MCF 10A (cell line): Measurements from ENCODE around the gene DCAF6. TPM values are rescaled to one million over a fixed set of nuclear protein-coding genes. Genes with fewer than 3 reads are reported as not detected.

ENCODE experiments used
- BruUV-seq: library from RNA; stranded (reverse); fragments of 400-500 nt; replicated peaks from 2 replicates; lab custom pipeline; 2021; lab: Mats Ljungman, UMichigan
- CTCF ChIA-PET: fragments of 300-600 bp; sonication (Branson Sonifier 250); formaldehyde crosslinking; extraction: SDS; loops from one replicate; lab custom pipeline; 2021; ENCODE audit warnings: antibody characterized with exemption, inconsistent platforms; lab: Yijun Ruan, JAX
- POLR2A ChIA-PET: fragments of 300-600, 350-650 bp; sonication (Branson Sonifier 250); formaldehyde crosslinking; extraction: SDS; loops from one replicate; lab custom pipeline; 2020; ENCODE audit warnings: antibody characterized with exemption, inconsistent platforms; lab: Yijun Ruan, JAX
- DNase-seq: peaks from one replicate; pipeline ENCODE4 v3.0.0-alpha.2; 2018; ENCODE audit not compliant: unreplicated experiment
- H3K27ac Mint-ChIP-seq: one replicate; pipeline ENCODE4 v1.8.0; 2022; ENCODE audit warnings: mild to moderate bottlenecking, low read depth, mixed read lengths; ENCODE audit not compliant: unreplicated experiment
- H3K27me3 Mint-ChIP-seq: one replicate; pipeline ENCODE4 v1.8.0; 2022; ENCODE audit warnings: mixed read lengths; ENCODE audit not compliant: insufficient read depth, unreplicated experiment
- H3K36me3 Mint-ChIP-seq: one replicate; pipeline ENCODE4 v1.8.0; 2022; ENCODE audit warnings: mild to moderate bottlenecking, moderate library complexity, mixed read lengths; ENCODE audit not compliant: insufficient read depth, unreplicated experiment
- H3K4me1 Mint-ChIP-seq: one replicate; pipeline ENCODE4 v1.8.0; 2022; ENCODE audit warnings: mixed read lengths; ENCODE audit not compliant: insufficient read depth, unreplicated experiment
- H3K4me3 Mint-ChIP-seq: one replicate; pipeline ENCODE4 v1.8.0; 2022; ENCODE audit warnings: mild to moderate bottlenecking, moderate library complexity, mixed read lengths; ENCODE audit not compliant: unreplicated experiment
- H3K9me3 Mint-ChIP-seq: one replicate; pipeline ENCODE4 v1.8.0; 2022; ENCODE audit warnings: mixed read lengths; ENCODE audit not compliant: unreplicated experiment
- CTCF ChIP-seq: fragments of 200-600 bp; IDR thresholded peaks from one replicate; pipeline ENCODE4 v1.8.0; 2022; ENCODE audit warnings: antibody characterized with exemption, mild to moderate bottlenecking; ENCODE audit not compliant: unreplicated experiment
- intact Hi-C: fragments of 100-400 bp; cut with micrococcal nuclease; formaldehyde crosslinking; loops from 2 replicates; pipeline ENCODE4 v1.14.1; 2022
- total RNA-seq: library from RNA; stranded (reverse); gene quantifications from 2 replicates; pipeline ENCODE4 v1.2.3, GENCODE V29; 2022

The DCAF6 gene
- total RNA-seq, 1 experiment from 2014 or later: 57.2 TPM

- ChIA-PET CTCF (interaction anchor here (0.6 to 5.6 kb wide), 7 partner anchors 19 to 226 kb away, joined by 3 to 42 read pairs (median 6); no protein-coding TSS in a partner anchor), POLR2A (interaction anchor here (0.5 to 1.7 kb wide), 10 partner anchors 9 to 326 kb away, joined by 3 to 7 read pairs (median 4); no protein-coding TSS in a partner anchor)
- peak; percentile 89 for DNase-seq
- no peak for TF ChIP-seq CTCF
- BruUV-seq: no TSS peak
- no peak overlapping the region for H3K27ac Mint-ChIP-seq
- intact Hi-C loops: no loop called here
- H3K36me3 Mint-ChIP-seq: no peaks in the 10 kb centered on the region
- no peak overlapping the region for H3K4me3 Mint-ChIP-seq
- H3K4me1 Mint-ChIP-seq: peaks cover 49% of the 10 kb centered on the region
- no peaks in the 10 kb centered on the region for H3K27me3 Mint-ChIP-seq
- no peaks in the 10 kb centered on the region for H3K9me3 Mint-ChIP-seq
Observed at GRCh38 chr1:168116327-168116799, 179.9 kb downstream of the DCAF6 start.

GRCh38 chr1:168119750-168120149, 183.3 kb downstream of the DCAF6 start:
- DNase-seq: no peak
- Mint-ChIP-seq H3K4me1 (peaks cover 51% of the 10 kb centered on the region), H3K4me3 (no peak overlapping the region), H3K9me3 (peaks cover 3% of the 10 kb centered on the region), H3K27ac (no peak overlapping the region), H3K27me3 (no peaks in the 10 kb centered on the region), H3K36me3 (no peaks in the 10 kb centered on the region)
- ChIA-PET CTCF (interaction anchor here (0.7 to 2.8 kb wide), 7 partner anchors 9 to 271 kb away, joined by 3 to 12 read pairs (median 3); partner anchors contain the start of gene TIPRL), POLR2A (no interaction called here)
- no TSS peak for BruUV-seq
- TF ChIP-seq CTCF: no peak
- intact Hi-C loops: no loop called here

GRCh38 chr1:168121401-168122011, 185.0 kb downstream of the DCAF6 start:
- no TSS peak for BruUV-seq
- POLR2A ChIA-PET: interaction anchor here (0.6 to 2.3 kb wide), 7 partner anchors 8 to 59 kb away, joined by 3 to 14 read pairs (median 3); partner anchors contain the start of gene GPR161
- Mint-ChIP-seq H3K27ac (no peak overlapping the region), H3K9me3 (peaks cover 6% of the 10 kb centered on the region), H3K4me3 (no peak overlapping the region), H3K36me3 (no peaks in the 10 kb centered on the region), H3K27me3 (no peaks in the 10 kb centered on the region), H3K4me1 (peaks cover 39% of the 10 kb centered on the region)
- DNase-seq: peak; percentile 92
- no peak for TF ChIP-seq CTCF
- intact Hi-C loops: no loop called here
- CTCF ChIA-PET: interaction anchor here (0.9 to 2.8 kb wide), 8 partner anchors 9 to 201 kb away, joined by 3 to 12 read pairs (median 4); no protein-coding TSS in a partner anchor

- H3K9me3 Mint-ChIP-seq: peaks cover 12% of the 10 kb centered on the region
- H3K36me3 Mint-ChIP-seq: peaks cover 7% of the 10 kb centered on the region
- intact Hi-C loops: no loop called here
- no peak for TF ChIP-seq CTCF
- ChIA-PET CTCF (interaction anchor here (0.8 to 3.4 kb wide), 7 partner anchors 10 to 168 kb away, joined by 3 to 18 read pairs (median 5); partner anchors contain the start of gene GPR161), POLR2A (interaction anchor here (1.2 kb wide), 1 partner anchor 55 kb away, joined by 3 read pairs; no protein-coding TSS in a partner anchor)
- no peaks in the 10 kb centered on the region for H3K27me3 Mint-ChIP-seq
- no peak overlapping the region for H3K4me3 Mint-ChIP-seq
- H3K27ac Mint-ChIP-seq: no peak overlapping the region
- no TSS peak for BruUV-seq
- DNase-seq: no peak
- H3K4me1 Mint-ChIP-seq: peaks cover 32% of the 10 kb centered on the region
Observed at GRCh38 chr1:168125051-168125450, 188.6 kb downstream of the DCAF6 start.
